Loucy (cell line): Measurements from ENCODE around the gene LEMD1.

ENCODE experiments used
- CTCF ChIP-seq: fragments of 200-600 bp; sonication (generic); conservative IDR thresholded peaks from 2 replicates; pipeline ENCODE4 v1.5.1; 2014; ENCODE audit warnings: mild to moderate bottlenecking, antibody characterized with exemption, low read length
- EZH2phosphoT487 ChIP-seq: fragments of 200-600 bp; IDR thresholded peaks from 2 replicates; pipeline ENCODE4 v1.6.1; 2018; ENCODE audit warnings: antibody characterized with exemption, mild to moderate bottlenecking, moderate library complexity, borderline replicate concordance

- TF ChIP-seq CTCF (no peak), EZH2phosphoT487 (no peak)
These were observed 12.9 kb upstream of the LEMD1 start for GRCh38 chr1:205434738-205435137.
